Panc1 (cell line): Measurements from ENCODE around the gene TARS2. TPM values are rescaled to one million over a fixed set of nuclear protein-coding genes. Genes with fewer than 3 reads are reported as not detected.

Source experiments
- ATAC-seq: fragments of 200-7000 bp; cut with Tn5 transposase; 2 replicates; pipeline ENCODE4 v1.9.1; 2020; ENCODE audit warnings: mild to moderate bottlenecking, moderate library complexity
- BruUV-seq: library from RNA; stranded (reverse); fragments of 400-500 nt; replicated peaks from 2 replicates; lab custom pipeline; 2021; lab: Mats Ljungman, UMichigan
- CTCF ChIA-PET: fragments of 300-600 bp; sonication (Branson Sonifier 250); formaldehyde crosslinking; loops from one replicate; lab custom pipeline; 2022; ENCODE audit warnings: antibody characterized with exemption; lab: Charles Lee
- POLR2A ChIA-PET: fragments of 300-600 bp; sonication (Branson Sonifier 250); formaldehyde crosslinking; loops from one replicate; lab custom pipeline; 2022; ENCODE audit warnings: antibody characterized with exemption; lab: Charles Lee
- DNase-seq: peaks from one replicate; pipeline ENCODE4 v3.0.0-alpha.2; 2010; ENCODE audit warnings: low read depth, low spot score
- H3K27ac ChIP-seq: 2 replicates; pipeline ENCODE4 v1.5.1; 2011; ENCODE audit warnings: mild to moderate bottlenecking, low read length, inconsistent platforms
- H3K27me3 ChIP-seq: fragments of 200-500 bp; sonication (Bioruptor generic); 2 replicates; pipeline ENCODE4 v1.6.0; 2014; ENCODE audit warnings: low read length, inconsistent platforms; ENCODE audit not compliant: control insufficient read depth, insufficient read depth
- H3K36me3 ChIP-seq: fragments of 200-500 bp; sonication (Bioruptor generic); 2 replicates; pipeline ENCODE4 v1.5.1; 2014; ENCODE audit warnings: inconsistent platforms, mild to moderate bottlenecking, low read length, moderate library complexity; ENCODE audit not compliant: control insufficient read depth, insufficient read depth
- H3K4me1 ChIP-seq: 2 replicates; pipeline ENCODE4 v1.5.1; 2011; ENCODE audit warnings: inconsistent platforms, mild to moderate bottlenecking, low read length, moderate library complexity; ENCODE audit not compliant: control insufficient read depth, insufficient read depth
- H3K4me3 ChIP-seq, 2 experiments: 2 replicates each; pipeline ENCODE4 v1.5.1; 2011 to 2012; ENCODE audit warnings: low read depth in 2 of 2, low read length in 2 of 2, mild to moderate bottlenecking in 2 of 2, inconsistent platforms in 1 of 2, moderate library complexity in 1 of 2
- H3K9me3 ChIP-seq: fragments of 200-500 bp; sonication (Bioruptor generic); 2 replicates; pipeline ENCODE4 v1.5.1; 2014; ENCODE audit warnings: low read depth, mild to moderate bottlenecking, inconsistent platforms, low read length, moderate library complexity; ENCODE audit not compliant: control insufficient read depth, insufficient read depth
- CTCF ChIP-seq: fragments of 450-650 bp; IDR thresholded peaks from 2 replicates; pipeline ENCODE4 v1.5.1; 2017; ENCODE audit warnings: mild to moderate bottlenecking
- POLR2AphosphoS5 ChIP-seq: IDR thresholded peaks from 2 replicates; pipeline ENCODE4 v1.6.1; 2012; ENCODE audit warnings: mild to moderate bottlenecking, low read depth, low read length, moderate library complexity
- REST ChIP-seq, 2 experiments: IDR thresholded peaks; 2 replicates each; pipeline ENCODE4 v1.6.1; 2011 to 2012; ENCODE audit warnings: low read depth in 2 of 2, control low read depth in 1 of 2, low read length in 1 of 2, mild to moderate bottlenecking in 1 of 2, moderate library complexity in 1 of 2; ENCODE audit not compliant: insufficient read depth in 1 of 2
- SIN3A ChIP-seq: IDR thresholded peaks from 2 replicates; pipeline ENCODE4 v1.6.1; 2012; ENCODE audit warnings: low read depth, mild to moderate bottlenecking, low read length, moderate library complexity, borderline replicate concordance; ENCODE audit not compliant: insufficient read depth
- TCF7L2 ChIP-seq: IDR thresholded peaks from 2 replicates; pipeline ENCODE4 v1.6.1; 2011; ENCODE audit warnings: mild to moderate bottlenecking, low read depth, low read length, inconsistent platforms
- in situ Hi-C: cut with HindIII; loops from 2 replicates; pipeline ENCODE4 v1.10.0; 2016; ENCODE audit warnings: low sequenced_read_pairs, low pct_unique_long_range_greater_than_20kb
- intact Hi-C: fragments of 100-400 bp; cut with micrococcal nuclease; formaldehyde crosslinking; loops from one replicate; pipeline ENCODE4 v1.10.0; 2022; ENCODE audit not compliant: unreplicated experiment
- total RNA-seq: library from RNA; stranded (reverse); gene quantifications from one replicate; pipeline ENCODE4 v1.2.1, GENCODE V29; 2021; ENCODE audit not compliant: unreplicated experiment

Gene TARS2
- total RNA-seq, 1 experiment from 2014 or later: 28.2 TPM

- no peak for TF ChIP-seq TCF7L2
Measured at GRCh38 chr1:150551784-150552127, 64.5 kb downstream of the TARS2 start (continued).

GRCh38 chr1:150552128-150552910 lies 65.1 kb downstream of the TARS2 start:
- H3K9me3 ChIP-seq: no peaks in the 10 kb centered on the region
- H3K36me3 ChIP-seq: no peaks in the 10 kb centered on the region
- ChIA-PET CTCF (interaction anchor here (1.0 kb wide), 1 partner anchor 8 kb away, joined by 7 read pairs; no protein-coding TSS in a partner anchor), POLR2A (interaction anchor here (0.5 to 0.7 kb wide), 3 partner anchors 11 to 418 kb away, joined by 3 to 4 read pairs (median 3); partner anchors contain the start of gene ENSA)
- in situ Hi-C loops: no loop called here
- no peaks in the 10 kb centered on the region for H3K27me3 ChIP-seq
- H3K4me1 ChIP-seq: peaks cover 27% of the 10 kb centered on the region
- TF ChIP-seq POLR2AphosphoS5: peak; percentile 36; the same call in 1 of the 2 replicates
- no peak for TF ChIP-seq SIN3A
- DNase-seq (no peak), ATAC-seq (no peak)
- intact Hi-C loops: no loop called here
- BruUV-seq: no TSS peak
- no peak overlapping the region for H3K4me3 ChIP-seq
- no peak overlapping the region for H3K27ac ChIP-seq

- H3K27me3 ChIP-seq: no peaks in the 10 kb centered on the region
- CTCF ChIA-PET: no interaction called here
- BruUV-seq: no TSS peak
- POLR2A ChIA-PET: no interaction called here
- no peak for DNase-seq
- H3K36me3 ChIP-seq: no peaks in the 10 kb centered on the region
- TF ChIP-seq CTCF (no peak), REST (IDR thresholded peaks at IDR 0.05; ENCODE audit: insufficient read depth in 1 of 2, low read depth in 2 of 2, low read length in 1 of 2) (no peak), POLR2AphosphoS5 (no peak), SIN3A (no peak), TCF7L2 (no peak)
- H3K4me3 ChIP-seq: no peak overlapping the region
- intact Hi-C loops (no loop called here), in situ Hi-C loops (no loop called here)
- no peak overlapping the region for H3K27ac ChIP-seq
- peaks cover 27% of the 10 kb centered on the region for H3K4me1 ChIP-seq
- no peaks in the 10 kb centered on the region for H3K9me3 ChIP-seq
- no peak for ATAC-seq
Measured at GRCh38 chr1:150552911-150553289, 65.7 kb downstream of the TARS2 start.
